Epithelial cell of proximal tubule (primary cell): ENCODE results near the gene AKAP6. TPM values are rescaled to one million over a fixed set of nuclear protein-coding genes. Genes with fewer than 3 reads are reported as not detected.

Experiments used
- DNase-seq: peaks from one replicate; pipeline ENCODE4 v3.0.0-alpha.2; 2011; ENCODE audit warnings: low read depth
- H3K4me3 ChIP-seq: 2 replicates; pipeline ENCODE4 v1.5.1; 2011; ENCODE audit warnings: low read depth, mild to moderate bottlenecking, low read length
- CTCF ChIP-seq: conservative IDR thresholded peaks from 2 replicates; pipeline ENCODE4 v1.5.1; 2012; ENCODE audit warnings: low read depth, mild to moderate bottlenecking, low read length
- total RNA-seq: library from RNA; depleted of rRNA; stranded (reverse); fragments of >200 nt; gene quantifications from 2 replicates; pipeline ENCODE4 v1.2.3, GENCODE V29; 2015

AKAP6 gene
- total RNA-seq, 1 donor from 2014 or later = 4.6 TPM

DNA sequence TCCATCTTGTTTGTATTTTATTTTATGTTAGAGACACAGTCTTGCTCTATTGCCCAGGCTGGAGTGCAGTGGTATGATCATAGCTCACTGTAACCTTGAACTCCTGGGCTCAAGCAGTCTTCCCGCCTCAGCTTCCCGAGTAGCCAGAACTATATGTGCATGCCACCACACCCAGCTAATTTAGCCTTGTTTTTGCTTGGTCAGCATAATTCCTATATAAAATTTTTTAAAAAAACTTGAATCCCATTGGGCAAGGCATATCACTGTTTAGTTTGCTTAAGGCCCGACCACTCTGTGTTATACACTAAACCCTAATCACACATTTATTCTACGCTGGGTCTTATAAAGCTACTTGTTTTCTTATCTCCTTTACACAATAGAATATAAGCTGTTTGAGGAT is 266.4 kb downstream of the AKAP6 start:
- TF ChIP-seq CTCF = no peak
- no peak overlapping the region for H3K4me3 ChIP-seq
- no peak for DNase-seq

GRCh38 chr14:32596390-32596789 is 267.3 kb downstream of the AKAP6 start:
- no peak for TF ChIP-seq CTCF
- no peak overlapping the region for H3K4me3 ChIP-seq
- no peak for DNase-seq

DNA sequence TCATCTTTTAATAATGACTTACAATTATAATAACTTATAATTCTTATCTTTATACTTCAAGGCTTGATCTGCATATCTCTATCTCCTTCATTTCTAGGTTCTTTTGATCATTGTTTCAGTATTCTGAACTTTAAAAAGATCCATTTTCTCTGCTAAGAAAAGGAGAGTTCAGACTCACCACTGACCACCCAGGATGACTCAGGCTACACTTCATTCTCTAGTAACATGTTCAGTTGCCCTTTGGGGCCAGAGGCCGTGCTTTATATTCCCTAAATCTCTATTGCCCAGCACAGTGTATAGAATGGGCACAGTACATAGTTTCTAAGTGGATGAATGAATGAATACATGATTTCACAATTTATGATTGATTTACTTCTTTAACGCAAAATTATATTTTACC is 268.7 kb downstream of the AKAP6 start:
- DNase-seq = no peak
- no peak overlapping the region for H3K4me3 ChIP-seq
- no peak for TF ChIP-seq CTCF

GRCh38 chr14:32601069-32601468 is 272.0 kb downstream of the AKAP6 start:
- no peak for DNase-seq
- H3K4me3 ChIP-seq = no peak overlapping the region
- no peak for TF ChIP-seq CTCF

GRCh38 chr14:32601906-32602305 is 272.8 kb downstream of the AKAP6 start:
- no peak overlapping the region for H3K4me3 ChIP-seq
- no peak for TF ChIP-seq CTCF
- DNase-seq = no peak

DNA sequence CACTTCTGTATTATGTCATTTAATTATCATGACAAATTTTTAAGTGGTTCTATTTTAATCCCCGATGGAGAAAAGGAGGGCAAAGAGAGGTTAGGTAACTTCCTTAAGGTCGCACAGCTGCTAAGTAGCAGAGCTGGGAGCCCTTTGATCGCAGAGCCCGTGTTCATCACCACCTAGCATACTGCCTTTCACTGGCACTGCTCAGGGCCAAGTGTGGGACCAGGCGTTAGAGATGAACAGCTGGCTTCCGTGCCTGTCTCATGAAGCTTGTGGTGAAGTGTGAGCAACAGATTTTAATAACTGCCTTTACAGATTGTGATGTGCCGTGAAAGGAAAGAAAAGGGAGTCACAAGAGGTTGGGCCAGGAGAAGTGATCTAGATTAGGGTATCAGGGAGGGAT is 273.6 kb downstream of the AKAP6 start:
- H3K4me3 ChIP-seq = no peak overlapping the region
- TF ChIP-seq CTCF = no peak
- DNase-seq = no peak

GRCh38 chr14:32603992-32604565 is 275.0 kb downstream of the AKAP6 start:
- no peak overlapping the region for H3K4me3 ChIP-seq
- DNase-seq = no peak
- TF ChIP-seq CTCF = no peak
